Measurements from ENCODE around the gene SIX6. TPM values are rescaled to one million over a fixed set of nuclear protein-coding genes. Genes with fewer than 3 reads are reported as not detected.
A peak's percentile ranks its signal among the peaks of the same experiment; 100 is the strongest.

Gene SIX6
- total RNA-seq, 1 experiment from 2014 or later, result not detected

- no peaks in the 10 kb centered on the region for H3F3A ChIP-seq (ENCODE audit: insufficient read depth, low read depth)
- no peaks in the 10 kb centered on the region for H3K27me3 ChIP-seq (ENCODE audit: insufficient read depth, low read depth)
- no peaks in the 10 kb centered on the region for H3K4me1 ChIP-seq (replicated peaks; ENCODE audit: insufficient read depth)
- no peaks in the 10 kb centered on the region for H4K20me1 ChIP-seq (ENCODE audit: insufficient read depth)
- no peaks in the 10 kb centered on the region for H3K79me2 ChIP-seq (ENCODE audit: low read depth)
- no peak overlapping the region for H3K4me3 ChIP-seq
- H3K36me3 ChIP-seq (ENCODE audit: low read depth), result no peaks in the 10 kb centered on the region
- intact Hi-C loops (cut with micrococcal nuclease; ENCODE audit: unreplicated experiment), result loop anchor here (5.0 kb wide), 2 partner anchors 136 to 301 kb away; no protein-coding TSS in a partner anchor
- DNase-seq, result no peak
- no peak overlapping the region for H3K27ac ChIP-seq
- CTCF ChIA-PET, result no interaction called here
- no peaks in the 10 kb centered on the region for H3K9me2 ChIP-seq (ENCODE audit: insufficient read depth)
- H2AFZ ChIP-seq, result no peak overlapping the region
- TF ChIP-seq EZH2 (IDR thresholded peaks at IDR 0.05; ENCODE audit: low read depth) (no peak), CTCF (conservative IDR thresholded peaks at IDR 0.05) (peak; percentile 53; the same call in 1 of the 2 replicates)
- no TSS peak for BruUV-seq (replicated peaks)
- POLR2A ChIA-PET (ENCODE audit: unreplicated experiment), result no interaction called here
- no peaks in the 10 kb centered on the region for H3K9me3 ChIP-seq (ENCODE audit: insufficient read depth, low read depth)
- no peak overlapping the region for H3K4me2 ChIP-seq
Observed at GRCh38 chr14:60488175-60488574, 20.8 kb upstream of the SIX6 start.

- intact Hi-C loops (cut with micrococcal nuclease; ENCODE audit: unreplicated experiment), result no loop called here
- Histone ChIP-seq H3K79me2 (ENCODE audit: low read depth) (no peaks in the 10 kb centered on the region), H3K9me3 (ENCODE audit: insufficient read depth, low read depth) (no peaks in the 10 kb centered on the region; the same call in 1 of the 2 replicates), H3K36me3 (ENCODE audit: low read depth) (no peaks in the 10 kb centered on the region), H3F3A (ENCODE audit: insufficient read depth, low read depth) (no peaks in the 10 kb centered on the region), H3K27ac (no peak overlapping the region), H3K4me1 (replicated peaks; ENCODE audit: insufficient read depth) (no peaks in the 10 kb centered on the region), H3K4me3 (no peak overlapping the region), H4K20me1 (ENCODE audit: insufficient read depth) (no peaks in the 10 kb centered on the region), H3K27me3 (ENCODE audit: insufficient read depth, low read depth) (peaks cover 3% of the 10 kb centered on the region; the same call in 1 of the 2 replicates), H2AFZ (no peak overlapping the region), H3K9me2 (ENCODE audit: insufficient read depth) (no peaks in the 10 kb centered on the region), H3K4me2 (no peak overlapping the region)
- ChIA-PET CTCF (no interaction called here), POLR2A (ENCODE audit: unreplicated experiment) (no interaction called here)
- TF ChIP-seq EZH2 (IDR thresholded peaks at IDR 0.05; ENCODE audit: low read depth), result no peak
- no peak for TF ChIP-seq CTCF (conservative IDR thresholded peaks at IDR 0.05)
- no TSS peak for BruUV-seq (replicated peaks)
- DNase-seq, result no peak
Observed at GRCh38 chr14:60490270-60490669, 18.7 kb upstream of the SIX6 start.

- TF ChIP-seq CTCF (conservative IDR thresholded peaks at IDR 0.05) (no peak), EZH2 (IDR thresholded peaks at IDR 0.05; ENCODE audit: low read depth) (no peak)
- Histone ChIP-seq H3K9me2 (ENCODE audit: insufficient read depth) (no peaks in the 10 kb centered on the region), H3K27ac (no peak overlapping the region), H3K36me3 (ENCODE audit: low read depth) (no peaks in the 10 kb centered on the region), H3K27me3 (ENCODE audit: insufficient read depth, low read depth) (peaks cover 6% of the 10 kb centered on the region; the same call in 1 of the 2 replicates), H2AFZ (no peak overlapping the region), H3K4me3 (no peak overlapping the region), H3K4me2 (no peak overlapping the region), H3F3A (ENCODE audit: insufficient read depth, low read depth) (no peaks in the 10 kb centered on the region), H3K9me3 (ENCODE audit: insufficient read depth, low read depth) (no peaks in the 10 kb centered on the region; the same call in 1 of the 2 replicates), H3K79me2 (ENCODE audit: low read depth) (no peaks in the 10 kb centered on the region), H4K20me1 (ENCODE audit: insufficient read depth) (no peaks in the 10 kb centered on the region), H3K4me1 (replicated peaks; ENCODE audit: insufficient read depth) (no peaks in the 10 kb centered on the region)
- CTCF ChIA-PET, result no interaction called here
- BruUV-seq (replicated peaks), result no TSS peak
- no peak for DNase-seq
- intact Hi-C loops (cut with micrococcal nuclease; ENCODE audit: unreplicated experiment), result no loop called here
- POLR2A ChIA-PET (ENCODE audit: unreplicated experiment), result no interaction called here
Observed at GRCh38 chr14:60495946-60496345, 13.0 kb upstream of the SIX6 start.
